ENCODE data around the gene CDCA8.
A peak's percentile ranks its signal among the peaks of the same experiment; 100 is the strongest.

Gene CDCA8

GRCh38 chr1:37692078-37692833, at the start of gene CDCA8:
TSS of gene CDCA8 (plus strand) at chr1:37692516. CDS start at chr1:37692691, 175 bp downstream.
- peak within 1 kb of the TSS; percentile 93 to 100 (median 99) for H3K4me2 ChIP-seq
- no peaks in the 10 kb centered on the region for H3K9me3 ChIP-seq (replicated peaks in 1 of 11)
- H4K20me1 ChIP-seq: peaks cover 0 to 42% (median 16%) of the 10 kb centered on the region in 11 experiments; a peak in 14 of 22 replicates
- H3K4me3 ChIP-seq: peak within 1 kb of the TSS; percentile 80 to 97 (median 90)
- H3K36me3 ChIP-seq: peaks cover 21 to 55% (median 45%) of the 10 kb centered on the region in 11 experiments; a peak in 19 of 22 replicates
- peak within 1 kb of the TSS; percentile 84 to 96 (median 92) for H3K9ac ChIP-seq
- H3K27ac ChIP-seq: peak within 1 kb of the TSS; percentile 60 to 95 (median 89); a peak in 21 of 22 replicates
- peaks cover 33 to 47% (median 41%) of the 10 kb centered on the region in 10 experiments for H3K4me1 ChIP-seq
- TF ChIP-seq Cebpa-rat (IDR thresholded peaks at IDR 0.05): no peak
- H3K27me3 ChIP-seq: no peaks in the 10 kb centered on the region

GRCh38 chr1:37647281-37647680, 45.0 kb upstream of the CDCA8 start:
- no peaks in the 10 kb centered on the region for H3K36me3 ChIP-seq
- peaks cover 2 to 12% (median 5%) of the 10 kb centered on the region in 11 experiments; a peak in 21 of 22 replicates for H3K9me3 ChIP-seq (replicated peaks in 1 of 11)
- no peak overlapping the region for H3K4me2 ChIP-seq
- H3K9ac ChIP-seq: no peak overlapping the region
- H3K27me3 ChIP-seq: no peaks in the 10 kb centered on the region
- no peak overlapping the region for H3K27ac ChIP-seq
- no peak overlapping the region for H3K4me3 ChIP-seq
- no peak for TF ChIP-seq Cebpa-rat (IDR thresholded peaks at IDR 0.05)
- no peaks in the 10 kb centered on the region for H3K4me1 ChIP-seq
- 0 out of 22 replicates have a peak, but pooled peaks cover 0 to 7% (median 0%) of the 10 kb centered on the region in 11 experiments for H4K20me1 ChIP-seq

- no peak overlapping the region for H3K4me2 ChIP-seq
- no peak for TF ChIP-seq Cebpa-rat (IDR thresholded peaks at IDR 0.05)
- H3K4me1 ChIP-seq: no peaks in the 10 kb centered on the region
- H3K27ac ChIP-seq: no peak overlapping the region
- H3K27me3 ChIP-seq: no peaks in the 10 kb centered on the region
- H4K20me1 ChIP-seq: 0 out of 22 replicates have a peak, but pooled peaks cover 0 to 7% (median 0%) of the 10 kb centered on the region in 11 experiments
- no peaks in the 10 kb centered on the region for H3K36me3 ChIP-seq
- H3K4me3 ChIP-seq: no peak overlapping the region
- no peak overlapping the region for H3K9ac ChIP-seq
- no peaks in the 10 kb centered on the region for H3K9me3 ChIP-seq (replicated peaks in 1 of 11)
Measured at GRCh38 chr1:37650173-37650572, 42.1 kb upstream of the CDCA8 start.

- H3K9me3 ChIP-seq (replicated peaks in 1 of 11): no peaks in the 10 kb centered on the region
- H3K4me3 ChIP-seq: no peak overlapping the region
- H3K9ac ChIP-seq: no peak overlapping the region
- H3K36me3 ChIP-seq: no peaks in the 10 kb centered on the region
- H3K4me2 ChIP-seq: no peak overlapping the region
- H3K27me3 ChIP-seq: no peaks in the 10 kb centered on the region
- H3K27ac ChIP-seq: no peak overlapping the region
- 0 out of 22 replicates have a peak, but pooled peaks cover 0 to 7% (median 0%) of the 10 kb centered on the region in 11 experiments for H4K20me1 ChIP-seq
- no peak for TF ChIP-seq Cebpa-rat (IDR thresholded peaks at IDR 0.05)
- no peaks in the 10 kb centered on the region for H3K4me1 ChIP-seq
Measured at GRCh38 chr1:37650721-37651120, 41.6 kb upstream of the CDCA8 start.

- no peaks in the 10 kb centered on the region for H3K36me3 ChIP-seq
- H3K9ac ChIP-seq: no peak overlapping the region
- no peak overlapping the region for H3K4me2 ChIP-seq
- H3K27me3 ChIP-seq: no peaks in the 10 kb centered on the region
- no peak overlapping the region for H3K4me3 ChIP-seq
- H3K9me3 ChIP-seq (replicated peaks in 1 of 11): no peaks in the 10 kb centered on the region
- peaks cover 0 to 5% (median 1%) of the 10 kb centered on the region in 10 experiments; a peak in 8 of 20 replicates for H3K4me1 ChIP-seq
- no peak overlapping the region for H3K27ac ChIP-seq
- TF ChIP-seq Cebpa-rat (IDR thresholded peaks at IDR 0.05): no peak
- 0 out of 22 replicates have a peak, but pooled peaks cover 0 to 7% (median 0%) of the 10 kb centered on the region in 11 experiments for H4K20me1 ChIP-seq
Measured at GRCh38 chr1:37651803-37652202, 40.5 kb upstream of the CDCA8 start.

GRCh38 chr1:37652976-37653375, 39.3 kb upstream of the CDCA8 start:
- H3K9ac ChIP-seq: no peak overlapping the region

GRCh38 chr1:37653906-37654305, 38.4 kb upstream of the CDCA8 start:
- H3K27ac ChIP-seq: no peak overlapping the region
- H3K9me3 ChIP-seq (replicated peaks in 1 of 11): no peaks in the 10 kb centered on the region
- H3K27me3 ChIP-seq: no peaks in the 10 kb centered on the region
- TF ChIP-seq Cebpa-rat (IDR thresholded peaks at IDR 0.05): no peak
- no peak overlapping the region for H3K9ac ChIP-seq
- H4K20me1 ChIP-seq: 0 out of 22 replicates have a peak, but pooled peaks cover 0 to 7% (median 0%) of the 10 kb centered on the region in 11 experiments
- H3K4me2 ChIP-seq: no peak overlapping the region
- H3K4me3 ChIP-seq: no peak overlapping the region
- H3K36me3 ChIP-seq: no peaks in the 10 kb centered on the region
- peaks cover 0 to 11% (median 6%) of the 10 kb centered on the region in 10 experiments; a peak in 10 of 20 replicates for H3K4me1 ChIP-seq

More at GRCh38 chr1:37652976-37653375, 39.3 kb upstream of the CDCA8 start:
- Histone ChIP-seq H3K36me3 (no peaks in the 10 kb centered on the region), H3K4me2 (no peak overlapping the region), H3K4me1 (peaks cover 0 to 11% (median 6%) of the 10 kb centered on the region in 10 experiments; a peak in 10 of 20 replicates), H3K4me3 (no peak overlapping the region), H3K27ac (no peak overlapping the region), H3K27me3 (no peaks in the 10 kb centered on the region), H4K20me1 (0 out of 22 replicates have a peak, but pooled peaks cover 0 to 7% (median 0%) of the 10 kb centered on the region in 11 experiments), H3K9me3 (replicated peaks in 1 of 11) (no peaks in the 10 kb centered on the region)
- no peak for TF ChIP-seq Cebpa-rat (IDR thresholded peaks at IDR 0.05)

- no peak for TF ChIP-seq Cebpa-rat (IDR thresholded peaks at IDR 0.05)
- H3K9ac ChIP-seq: no peak overlapping the region
- H3K36me3 ChIP-seq: no peaks in the 10 kb centered on the region
- H3K4me3 ChIP-seq: no peak overlapping the region
- H3K27ac ChIP-seq: no peak overlapping the region
- no peak overlapping the region for H3K4me2 ChIP-seq
- no peaks in the 10 kb centered on the region for H3K9me3 ChIP-seq (replicated peaks in 1 of 11)
- H3K27me3 ChIP-seq: no peaks in the 10 kb centered on the region
- peaks cover 0 to 11% (median 6%) of the 10 kb centered on the region in 10 experiments; a peak in 10 of 20 replicates for H3K4me1 ChIP-seq
- 0 out of 22 replicates have a peak, but pooled peaks cover 0 to 4% (median 0%) of the 10 kb centered on the region in 11 experiments for H4K20me1 ChIP-seq
Measured at GRCh38 chr1:37655274-37655673, 37.0 kb upstream of the CDCA8 start.

- H3K4me2 ChIP-seq: no peak overlapping the region
- no peaks in the 10 kb centered on the region for H4K20me1 ChIP-seq
- H3K4me3 ChIP-seq: no peak overlapping the region
- no peaks in the 10 kb centered on the region for H3K36me3 ChIP-seq
- no peaks in the 10 kb centered on the region for H3K9me3 ChIP-seq (replicated peaks in 1 of 11)
- no peaks in the 10 kb centered on the region for H3K27me3 ChIP-seq
- peaks cover 0 to 11% (median 6%) of the 10 kb centered on the region in 10 experiments; a peak in 10 of 20 replicates for H3K4me1 ChIP-seq
- no peak overlapping the region for H3K27ac ChIP-seq
- no peak for TF ChIP-seq Cebpa-rat (IDR thresholded peaks at IDR 0.05)
- no peak overlapping the region for H3K9ac ChIP-seq
Measured at GRCh38 chr1:37656026-37656425, 36.3 kb upstream of the CDCA8 start.
